Measurements from ENCODE around the gene PGAP6. TPM values are rescaled to one million over a fixed set of nuclear protein-coding genes. Genes with fewer than 3 reads are reported as not detected.
A peak's percentile ranks its signal among the peaks of the same experiment; 100 is the strongest.

Gene PGAP6
- total and polyA plus RNA-seq, 2 of the 13 experiments (the other 11 are each of a cell fraction or from before 2014, with no cell fraction given) = 52.7 to 136 TPM

DNA sequence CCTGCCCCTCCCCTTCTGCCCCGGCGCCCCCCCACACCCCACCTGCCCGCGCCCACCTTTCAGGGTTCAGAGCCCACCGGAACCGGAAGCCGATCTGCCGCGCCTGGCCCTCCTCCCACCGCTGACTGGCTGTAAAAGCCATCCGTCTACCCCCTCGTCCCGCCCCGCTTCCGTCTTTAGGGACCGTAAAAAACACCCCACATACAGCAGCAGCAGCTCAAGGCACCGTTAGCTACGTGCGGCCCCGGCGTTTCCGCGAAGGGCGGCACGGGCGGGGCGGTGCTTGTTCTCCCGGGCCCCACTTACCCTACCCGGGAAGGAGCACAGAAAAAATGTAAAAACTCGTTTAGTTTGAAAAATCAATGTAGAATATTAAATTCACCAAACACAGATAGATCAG is 11.3 kb downstream of the PGAP6 start, which contains the start of gene MRPL28 (continued):
- peak; percentile 57; the same call in 1 of the 2 replicates for TF ChIP-seq ARID4A (CRISPR knock-in tag; IDR thresholded peaks at IDR 0.05; ENCODE audit: borderline replicate concordance)
- TF ChIP-seq EP300 (IDR thresholded peaks at IDR 0.05; ENCODE audit: low read depth in 2 of 2, low read length in 2 of 2) = peak in 1 of 2 experiments; percentile 40; a peak in 2 of 4 replicates
- TF ChIP-seq EP300 (CRISPR knock-in tag; IDR thresholded peaks at IDR 0.05; ENCODE audit: borderline replicate concordance) = no peak
- TF ChIP-seq ZNF136 (CRISPR knock-in tag; IDR thresholded peaks at IDR 0.05; ENCODE audit: low read depth) = no peak
- TF ChIP-seq CTCF (CRISPR knock-in tag; IDR thresholded peaks at IDR 0.05) = no peak
- TF ChIP-seq MTERF4 (CRISPR knock-in tag; IDR thresholded peaks at IDR 0.05) = no peak
- 0 out of 2 replicates have a peak, but pooled peaks have one; percentile 27 for TF ChIP-seq ZMYM4 (CRISPR knock-in tag; IDR thresholded peaks at IDR 0.05)
- TF ChIP-seq FOSL2 (CRISPR knock-in tag; IDR thresholded peaks at IDR 0.05) = no peak; the same call in 1 of the 2 replicates
- no peak for TF ChIP-seq ZNF251 (CRISPR knock-in tag; IDR thresholded peaks at IDR 0.05)
- TF ChIP-seq ZNF280B (CRISPR knock-in tag; IDR thresholded peaks at IDR 0.05; ENCODE audit: borderline replicate concordance) = no peak
- no peak for TF ChIP-seq ESRRA (CRISPR knock-in tag; IDR thresholded peaks at IDR 0.05; ENCODE audit: low read depth)
- no peak for TF ChIP-seq ZNF142 (CRISPR knock-in tag; IDR thresholded peaks at IDR 0.05)
- TF ChIP-seq HOXA9 (CRISPR knock-in tag; IDR thresholded peaks at IDR 0.05; ENCODE audit: borderline replicate concordance) = no peak
- no peak for TF ChIP-seq ZSCAN12 (CRISPR knock-in tag; IDR thresholded peaks at IDR 0.05)
